ENCODE results near the gene FMNL1.

Gene FMNL1

GRCh38 chr17:45225051-45225700, 3.5 kb downstream of the FMNL1 start:
- Histone ChIP-seq H3K4me1 (ENCODE audit: control insufficient read depth, low read depth, low read length) (peaks cover 10% of the 10 kb centered on the region), H3K9ac (ENCODE audit: low read length) (no peak overlapping the region), H3K27ac (ENCODE audit: low read length) (no peak overlapping the region)

GRCh38 chr17:45225964-45226530, 4.4 kb downstream of the FMNL1 start:
- Histone ChIP-seq H3K9me3 (ENCODE audit: control insufficient read depth, low read depth, low read length) (no peaks in the 10 kb centered on the region), H3K27me3 (ENCODE audit: control insufficient read depth, insufficient read depth, low read length) (peaks cover 31% of the 10 kb centered on the region), H3K36me3 (ENCODE audit: control insufficient read depth, low read depth, low read length) (no peaks in the 10 kb centered on the region), H3K4me3 (ENCODE audit: low read length) (no peak overlapping the region), H3K9ac (ENCODE audit: low read length) (no peak overlapping the region), H3K27ac (ENCODE audit: low read length) (no peak overlapping the region), H3K4me1 (ENCODE audit: control insufficient read depth, low read depth, low read length) (peaks cover 10% of the 10 kb centered on the region)

More at GRCh38 chr17:45225051-45225700, 3.5 kb downstream of the FMNL1 start:
- no peaks in the 10 kb centered on the region for H3K36me3 ChIP-seq (ENCODE audit: control insufficient read depth, low read depth, low read length)
- H3K27me3 ChIP-seq (ENCODE audit: control insufficient read depth, insufficient read depth, low read length): peaks cover 38% of the 10 kb centered on the region
- H3K4me3 ChIP-seq (ENCODE audit: low read length): no peak overlapping the region
- no peaks in the 10 kb centered on the region for H3K9me3 ChIP-seq (ENCODE audit: control insufficient read depth, low read depth, low read length)

- Histone ChIP-seq H3K36me3 (ENCODE audit: control insufficient read depth, low read depth, low read length) (no peaks in the 10 kb centered on the region), H3K4me1 (ENCODE audit: control insufficient read depth, low read depth, low read length) (peaks cover 10% of the 10 kb centered on the region), H3K9me3 (ENCODE audit: control insufficient read depth, low read depth, low read length) (no peaks in the 10 kb centered on the region), H3K9ac (ENCODE audit: low read length) (no peak overlapping the region), H3K27ac (ENCODE audit: low read length) (no peak overlapping the region), H3K27me3 (ENCODE audit: control insufficient read depth, insufficient read depth, low read length) (peaks cover 27% of the 10 kb centered on the region), H3K4me3 (ENCODE audit: low read length) (no peak overlapping the region)
These were observed 4.9 kb downstream of the FMNL1 start for GRCh38 chr17:45226576-45226975.

GRCh38 chr17:45227101-45227925, 5.6 kb downstream of the FMNL1 start:
- H3K9me3 ChIP-seq (ENCODE audit: control insufficient read depth, low read depth, low read length): no peaks in the 10 kb centered on the region
- peaks cover 24% of the 10 kb centered on the region for H3K27me3 ChIP-seq (ENCODE audit: control insufficient read depth, insufficient read depth, low read length)
- no peak overlapping the region for H3K4me3 ChIP-seq (ENCODE audit: low read length)
- H3K27ac ChIP-seq (ENCODE audit: low read length): no peak overlapping the region
- H3K4me1 ChIP-seq (ENCODE audit: control insufficient read depth, low read depth, low read length): peaks cover 10% of the 10 kb centered on the region
- no peak overlapping the region for H3K9ac ChIP-seq (ENCODE audit: low read length)
- no peaks in the 10 kb centered on the region for H3K36me3 ChIP-seq (ENCODE audit: control insufficient read depth, low read depth, low read length)

GRCh38 chr17:45227926-45228762, 6.5 kb downstream of the FMNL1 start:
- peaks cover 8% of the 10 kb centered on the region for H3K4me1 ChIP-seq (ENCODE audit: control insufficient read depth, low read depth, low read length)
- H3K9ac ChIP-seq (ENCODE audit: low read length): no peak overlapping the region
- H3K36me3 ChIP-seq (ENCODE audit: control insufficient read depth, low read depth, low read length): no peaks in the 10 kb centered on the region
- no peak overlapping the region for H3K4me3 ChIP-seq (ENCODE audit: low read length)
- no peak overlapping the region for H3K27ac ChIP-seq (ENCODE audit: low read length)
- no peaks in the 10 kb centered on the region for H3K9me3 ChIP-seq (ENCODE audit: control insufficient read depth, low read depth, low read length)
- peaks cover 16% of the 10 kb centered on the region for H3K27me3 ChIP-seq (ENCODE audit: control insufficient read depth, insufficient read depth, low read length)

GRCh38 chr17:45228763-45229539, 7.3 kb downstream of the FMNL1 start:
- Histone ChIP-seq H3K36me3 (ENCODE audit: control insufficient read depth, low read depth, low read length) (no peaks in the 10 kb centered on the region), H3K27ac (ENCODE audit: low read length) (no peak overlapping the region), H3K9ac (ENCODE audit: low read length) (no peak overlapping the region), H3K4me3 (ENCODE audit: low read length) (no peak overlapping the region), H3K9me3 (ENCODE audit: control insufficient read depth, low read depth, low read length) (no peaks in the 10 kb centered on the region), H3K4me1 (ENCODE audit: control insufficient read depth, low read depth, low read length) (peaks cover 7% of the 10 kb centered on the region), H3K27me3 (ENCODE audit: control insufficient read depth, insufficient read depth, low read length) (peaks cover 8% of the 10 kb centered on the region)

GRCh38 chr17:45229681-45230409, 8.2 kb downstream of the FMNL1 start:
- H3K9ac ChIP-seq (ENCODE audit: low read length): no peak overlapping the region
- H3K4me3 ChIP-seq (ENCODE audit: low read length): no peak overlapping the region
- peaks cover 4% of the 10 kb centered on the region for H3K27me3 ChIP-seq (ENCODE audit: control insufficient read depth, insufficient read depth, low read length)
- peaks cover 7% of the 10 kb centered on the region for H3K4me1 ChIP-seq (ENCODE audit: control insufficient read depth, low read depth, low read length)
- H3K36me3 ChIP-seq (ENCODE audit: control insufficient read depth, low read depth, low read length): no peaks in the 10 kb centered on the region
- H3K9me3 ChIP-seq (ENCODE audit: control insufficient read depth, low read depth, low read length): no peaks in the 10 kb centered on the region
- H3K27ac ChIP-seq (ENCODE audit: low read length): no peak overlapping the region

GRCh38 chr17:45230410-45230786, 8.7 kb downstream of the FMNL1 start:
- Histone ChIP-seq H3K4me3 (ENCODE audit: low read length) (no peak overlapping the region), H3K9me3 (ENCODE audit: control insufficient read depth, low read depth, low read length) (no peaks in the 10 kb centered on the region), H3K27ac (ENCODE audit: low read length) (no peak overlapping the region)

GRCh38 chr17:45230787-45231480, 9.2 kb downstream of the FMNL1 start:
- peaks cover 10% of the 10 kb centered on the region for H3K4me1 ChIP-seq (ENCODE audit: control insufficient read depth, low read depth, low read length)
- H3K36me3 ChIP-seq (ENCODE audit: control insufficient read depth, low read depth, low read length): no peaks in the 10 kb centered on the region
- no peaks in the 10 kb centered on the region for H3K9me3 ChIP-seq (ENCODE audit: control insufficient read depth, low read depth, low read length)
- no peak overlapping the region for H3K4me3 ChIP-seq (ENCODE audit: low read length)
- H3K27me3 ChIP-seq (ENCODE audit: control insufficient read depth, insufficient read depth, low read length): peaks cover 9% of the 10 kb centered on the region
- no peak overlapping the region for H3K27ac ChIP-seq (ENCODE audit: low read length)
- H3K9ac ChIP-seq (ENCODE audit: low read length): no peak overlapping the region

More at GRCh38 chr17:45230410-45230786, 8.7 kb downstream of the FMNL1 start:
- H3K9ac ChIP-seq (ENCODE audit: low read length): no peak overlapping the region
- peaks cover 7% of the 10 kb centered on the region for H3K4me1 ChIP-seq (ENCODE audit: control insufficient read depth, low read depth, low read length)
- peaks cover 9% of the 10 kb centered on the region for H3K27me3 ChIP-seq (ENCODE audit: control insufficient read depth, insufficient read depth, low read length)
- no peaks in the 10 kb centered on the region for H3K36me3 ChIP-seq (ENCODE audit: control insufficient read depth, low read depth, low read length)
